Skeletal muscle tissue (tissue), 4 donors: ENCODE data around the gene MCM7. TPM values are rescaled to one million over a fixed set of nuclear protein-coding genes. Genes with fewer than 3 reads are reported as not detected.
A peak's percentile ranks its signal among the peaks of the same experiment; 100 is the strongest.

Experiments used
- H3K27ac ChIP-seq: one replicate; pipeline ENCODE4 v1.7.0; 2013; ENCODE audit warnings: mild to moderate bottlenecking, low read depth, low read length, inconsistent platforms
- H3K27me3 ChIP-seq, 3 donors: one replicate each; pipeline ENCODE4 v1.7.0; 2013; ENCODE audit warnings: low read length in 3 of 3; ENCODE audit not compliant: control insufficient read depth in 3 of 3, insufficient read depth in 3 of 3
- H3K36me3 ChIP-seq, 3 donors: one replicate each; pipeline ENCODE4 v1.7.0; 2013; ENCODE audit warnings: low read length in 3 of 3; ENCODE audit not compliant: control insufficient read depth in 3 of 3, insufficient read depth in 3 of 3
- H3K4me1 ChIP-seq, 3 donors: one replicate each; pipeline ENCODE4 v1.7.0; 2013; ENCODE audit warnings: low read length in 3 of 3, mild to moderate bottlenecking in 3 of 3; ENCODE audit not compliant: control insufficient read depth in 3 of 3, insufficient read depth in 3 of 3
- H3K4me3 ChIP-seq, 3 donors: one replicate each; pipeline ENCODE4 v1.7.0; 2013; ENCODE audit warnings: low read length in 3 of 3
- H3K9ac ChIP-seq, 3 donors: one replicate each; pipeline ENCODE4 v1.7.0; 2013; ENCODE audit warnings: low read length in 3 of 3, mild to moderate bottlenecking in 3 of 3, moderate library complexity in 2 of 3, low read depth in 1 of 3
- H3K9me3 ChIP-seq, 3 donors: one replicate each; pipeline ENCODE4 v1.7.0; 2013; ENCODE audit warnings: low read length in 3 of 3; ENCODE audit not compliant: control insufficient read depth in 3 of 3
- total RNA-seq: library from RNA; depleted of rRNA; stranded (reverse); fragments of >200 nt; gene quantifications from one replicate; pipeline ENCODE4 v1.2.3, GENCODE V29; 2014
- donor health status: Osteomylitis.

Gene MCM7
- total RNA-seq, 1 donor from 2014 or later: 42.3 TPM

DNA sequence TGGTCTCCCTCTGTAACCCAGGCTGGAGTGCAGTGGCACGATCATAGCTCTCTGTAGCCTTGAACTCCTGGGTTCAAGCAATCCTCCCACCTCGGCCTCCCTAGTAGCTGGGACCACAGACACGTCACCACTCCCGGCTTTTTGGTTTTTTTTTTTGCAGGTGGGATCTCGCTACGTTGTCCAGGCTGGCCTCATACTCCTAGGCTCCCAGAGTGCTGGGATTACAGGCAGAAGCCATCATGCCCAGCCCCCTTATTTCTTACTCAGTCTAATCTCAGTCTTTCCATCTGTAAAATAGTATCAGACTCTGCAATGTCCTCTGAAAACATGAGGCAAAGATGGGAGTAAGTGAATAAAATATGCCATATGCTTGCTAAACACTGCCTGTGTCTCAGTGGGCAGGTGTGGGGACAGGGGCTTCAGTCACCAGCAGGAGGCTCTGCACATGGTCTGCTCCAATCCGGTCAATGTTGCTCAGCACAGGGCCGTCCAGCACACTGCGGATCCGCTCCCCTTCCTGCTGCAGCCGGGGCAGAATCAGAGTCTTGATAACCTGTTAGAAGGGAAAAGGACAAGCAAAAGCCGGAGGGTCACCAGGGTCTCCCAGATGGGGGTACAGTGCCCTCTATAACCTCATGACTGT, 8.4 kb upstream of the MCM7 start:
- Histone ChIP-seq H3K9me3 (no peaks in the 10 kb centered on the region), H3K27me3 (no peaks in the 10 kb centered on the region), H3K36me3 (peaks cover 58 to 67% (median 63%) of the 10 kb centered on the region in 3 donors)

DNA sequence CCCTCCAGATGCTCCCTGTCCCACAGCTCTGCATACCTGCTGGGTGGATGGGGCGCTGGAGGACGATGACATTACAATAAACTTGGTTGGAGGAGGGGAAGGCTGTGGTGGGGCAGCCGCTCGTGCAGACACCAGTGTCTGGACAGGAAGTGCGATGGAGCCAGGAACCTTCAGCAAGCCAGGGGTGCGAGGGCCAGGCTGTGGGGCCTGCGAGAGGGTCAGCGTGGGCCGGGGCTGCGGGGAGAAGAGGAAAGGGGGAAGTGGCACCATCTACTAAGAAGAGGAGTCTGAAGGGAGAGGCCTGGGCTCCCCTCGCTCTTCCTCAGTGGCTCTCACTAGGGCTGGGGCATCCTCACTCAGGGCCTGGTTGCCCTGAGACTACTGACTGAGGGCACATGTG, 6.7 kb upstream of the MCM7 start:
- H3K36me3 ChIP-seq: peaks cover 55 to 65% (median 58%) of the 10 kb centered on the region in 3 donors
- H3K27ac ChIP-seq: no peak overlapping the region
- H3K27me3 ChIP-seq: no peaks in the 10 kb centered on the region
- no peaks in the 10 kb centered on the region for H3K9me3 ChIP-seq
- H3K4me3 ChIP-seq: no peak overlapping the region
- H3K9ac ChIP-seq: no peak overlapping the region
- H3K4me1 ChIP-seq: no peaks in the 10 kb centered on the region

More for the DNA sequence above, 8.4 kb upstream of the MCM7 start:
- no peak overlapping the region for H3K9ac ChIP-seq
- H3K27ac ChIP-seq: no peak overlapping the region
- no peaks in the 10 kb centered on the region for H3K4me1 ChIP-seq
- H3K4me3 ChIP-seq: no peak overlapping the region

DNA sequence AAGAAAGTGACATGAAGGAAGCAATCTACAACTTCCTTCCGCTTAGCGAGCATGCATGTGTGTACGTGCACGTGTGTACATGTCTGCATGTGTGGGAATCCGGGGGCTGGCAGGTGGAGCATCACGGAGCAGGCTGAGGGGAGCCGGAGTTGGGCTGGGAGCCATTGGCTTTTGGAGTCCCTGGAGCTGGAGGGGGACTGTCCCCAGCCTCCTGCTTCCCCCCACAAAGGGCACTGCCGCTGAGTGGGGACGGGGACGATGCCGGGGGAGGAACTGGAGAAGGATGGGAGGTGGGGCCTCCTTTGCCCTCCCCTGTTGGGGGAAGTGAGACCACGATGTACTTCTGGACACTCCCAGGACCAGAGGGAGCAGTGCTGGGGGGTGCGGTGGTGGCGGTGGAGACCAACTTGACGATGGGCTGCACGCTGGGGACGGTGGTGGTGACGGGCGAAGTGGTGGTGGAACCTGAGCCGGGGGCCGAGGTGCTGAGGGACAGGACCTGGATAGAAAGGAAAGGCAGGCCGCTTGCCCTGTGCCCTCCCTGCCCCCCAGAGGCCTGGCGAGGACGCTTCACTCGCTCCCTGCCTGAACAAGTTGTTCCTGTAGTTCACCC, 6.0 kb upstream of the MCM7 start:
- H3K9me3 ChIP-seq: no peaks in the 10 kb centered on the region
- no peak overlapping the region for H3K4me3 ChIP-seq
- no peak overlapping the region for H3K27ac ChIP-seq
- no peaks in the 10 kb centered on the region for H3K27me3 ChIP-seq
- peaks cover 5 to 6% (median 5%) of the 10 kb centered on the region in 3 donors for H3K4me1 ChIP-seq
- H3K36me3 ChIP-seq: peaks cover 51 to 65% (median 56%) of the 10 kb centered on the region in 3 donors
- H3K9ac ChIP-seq: no peak overlapping the region

DNA sequence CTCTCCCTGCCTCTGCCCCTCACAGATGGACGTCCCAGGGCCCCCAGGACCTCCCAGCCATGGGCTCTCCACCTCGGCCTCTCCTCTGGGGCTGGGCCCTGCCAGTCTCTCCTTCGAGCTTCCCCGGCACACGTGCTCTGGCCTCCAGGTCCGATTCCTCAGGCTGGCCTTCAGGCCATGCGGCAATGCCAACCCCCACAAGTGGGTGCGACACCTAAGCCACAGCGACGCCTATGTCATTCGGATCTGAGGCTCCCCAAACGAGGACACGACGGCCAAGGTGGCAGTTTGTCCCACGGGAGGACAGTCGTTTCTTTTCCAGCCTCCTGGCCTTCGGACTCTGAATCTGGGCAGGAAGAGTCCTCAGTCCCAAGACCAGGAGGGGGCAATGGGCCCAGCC, 5.4 kb upstream of the MCM7 start:
- Histone ChIP-seq H3K4me3 (no peak overlapping the region), H3K9ac (no peak overlapping the region), H3K4me1 (peaks cover 6 to 8% (median 7%) of the 10 kb centered on the region in 3 donors), H3K27ac (no peak overlapping the region), H3K9me3 (no peaks in the 10 kb centered on the region), H3K27me3 (no peaks in the 10 kb centered on the region), H3K36me3 (peaks cover 47 to 63% (median 55%) of the 10 kb centered on the region in 3 donors)

DNA sequence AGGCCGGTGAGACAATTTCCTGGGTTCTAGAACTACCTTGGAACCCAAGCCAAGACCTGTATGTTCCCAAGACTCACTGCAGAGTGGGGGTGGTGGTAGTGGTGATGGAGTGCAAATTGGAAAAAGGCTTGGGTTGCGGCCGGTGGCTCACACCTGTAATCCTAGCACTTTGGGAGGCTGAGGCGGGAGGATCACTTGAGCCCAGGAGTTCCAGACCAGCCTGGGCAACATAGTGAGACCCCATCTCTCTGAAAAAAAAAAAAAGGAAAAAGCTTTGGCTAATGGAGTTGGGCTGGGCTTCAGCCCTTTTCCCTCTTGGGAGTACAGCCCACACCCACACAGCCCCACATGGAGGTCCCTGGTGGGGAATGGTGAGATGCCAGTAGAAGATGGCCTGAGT, 4.3 kb upstream of the MCM7 start:
- H3K27me3 ChIP-seq: no peaks in the 10 kb centered on the region
- H3K9ac ChIP-seq: no peak overlapping the region
- no peaks in the 10 kb centered on the region for H3K9me3 ChIP-seq
- H3K27ac ChIP-seq: no peak overlapping the region
- H3K4me3 ChIP-seq: no peak overlapping the region
- H3K36me3 ChIP-seq: peaks cover 39 to 54% (median 46%) of the 10 kb centered on the region in 3 donors
- H3K4me1 ChIP-seq: peaks cover 6 to 10% (median 8%) of the 10 kb centered on the region in 3 donors

- Histone ChIP-seq H3K9ac (peak overlapping the region in 1 of 3 donors; percentile 60), H3K4me1 (peaks cover 16 to 21% (median 21%) of the 10 kb centered on the region in 3 donors), H3K4me3 (no peak overlapping the region), H3K36me3 (peaks cover 41 to 55% (median 49%) of the 10 kb centered on the region in 3 donors), H3K27me3 (no peaks in the 10 kb centered on the region), H3K27ac (no peak overlapping the region), H3K9me3 (no peaks in the 10 kb centered on the region)
Measured at GRCh38 chr7:100102950-100103840, 2.0 kb upstream of the MCM7 start.

DNA sequence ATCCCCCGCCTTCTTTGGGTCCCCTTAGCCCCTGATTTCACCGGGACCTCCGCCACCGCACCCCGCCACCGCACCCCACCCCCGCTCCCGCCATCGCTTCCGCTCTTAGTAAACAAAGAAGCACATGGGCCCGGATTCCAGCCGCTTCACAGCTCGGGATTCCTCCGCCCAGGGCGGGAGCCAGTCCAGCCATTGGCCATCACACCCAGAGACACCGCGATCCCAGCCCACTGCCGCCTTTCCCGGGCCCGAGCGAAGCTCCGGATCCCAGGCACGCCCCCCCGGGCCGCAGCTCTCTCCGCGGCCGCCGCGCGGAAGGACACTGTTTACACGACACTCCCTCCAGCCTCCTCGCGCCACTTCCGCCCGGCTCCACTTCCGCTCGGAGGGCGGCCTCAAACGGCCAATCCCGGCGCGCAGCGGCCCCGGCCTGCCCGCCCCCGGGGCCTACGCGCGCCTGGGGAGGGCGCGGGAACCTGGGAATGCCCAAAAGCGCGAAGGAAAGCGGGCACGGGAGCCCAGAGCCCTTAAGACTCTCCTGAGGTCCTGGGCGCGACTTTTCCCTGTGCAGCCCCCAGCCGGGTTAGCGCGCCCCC, 679 bp downstream of the MCM7 start:
- Histone ChIP-seq H3K9ac (peak overlapping the region; percentile 73 to 84 (median 81)), H3K27ac (peak overlapping the region; percentile 83), H3K4me1 (peaks cover 16 to 21% (median 21%) of the 10 kb centered on the region in 3 donors), H3K4me3 (peak overlapping the region; percentile 83 to 95 (median 93)), H3K27me3 (no peaks in the 10 kb centered on the region), H3K36me3 (peaks cover 49 to 55% (median 50%) of the 10 kb centered on the region in 3 donors), H3K9me3 (no peaks in the 10 kb centered on the region)

DNA sequence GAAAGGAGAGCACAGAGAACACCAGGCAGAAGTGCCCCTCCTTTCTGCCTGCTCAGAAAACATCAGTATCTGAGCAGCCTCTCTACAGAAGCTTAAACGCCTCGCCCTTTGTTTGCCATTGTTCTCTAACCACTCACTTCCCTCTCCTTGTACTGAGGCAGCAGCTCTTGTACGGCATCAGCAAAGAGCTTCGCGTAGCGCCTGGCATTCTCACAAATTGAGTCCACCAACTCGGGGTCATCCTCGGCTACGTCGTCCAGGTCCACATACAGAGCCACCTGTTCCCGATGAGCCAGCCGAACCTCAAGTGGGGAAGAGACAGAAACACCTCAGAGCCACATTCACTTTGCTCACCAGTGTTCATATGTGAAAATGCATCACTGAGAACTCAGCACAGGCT, 1.7 kb downstream of the MCM7 start:
- Histone ChIP-seq H3K36me3 (peaks cover 50 to 54% (median 53%) of the 10 kb centered on the region in 3 donors), H3K27me3 (no peaks in the 10 kb centered on the region), H3K4me3 (peak overlapping the region; percentile 83 to 95 (median 93)), H3K9me3 (no peaks in the 10 kb centered on the region), H3K9ac (peak overlapping the region in 2 of 3 donors; percentile 81 to 84), H3K27ac (peak overlapping the region; percentile 83), H3K4me1 (peaks cover 16 to 21% (median 21%) of the 10 kb centered on the region in 3 donors)

GRCh38 chr7:100098913-100099312, 2.3 kb downstream of the MCM7 start:
- peaks cover 54 to 58% (median 57%) of the 10 kb centered on the region in 3 donors for H3K36me3 ChIP-seq
- no peak overlapping the region for H3K4me3 ChIP-seq
- no peak overlapping the region for H3K9ac ChIP-seq
- no peaks in the 10 kb centered on the region for H3K9me3 ChIP-seq
- H3K27me3 ChIP-seq: no peaks in the 10 kb centered on the region
- H3K4me1 ChIP-seq: peaks cover 18 to 24% (median 21%) of the 10 kb centered on the region in 3 donors
- no peak overlapping the region for H3K27ac ChIP-seq
